Colonic mucosa (tissue), 4 donors: Measurements from ENCODE around the gene RO60. TPM values are rescaled to one million over a fixed set of nuclear protein-coding genes. Genes with fewer than 3 reads are reported as not detected.

Experiments used
- DNase-seq: peaks from one replicate; pipeline ENCODE4 v3.0.0-alpha.2; 2020
- H3K27ac ChIP-seq: fragments of 200-600 bp; one replicate; pipeline ENCODE4 v1.8.0; 2021
- H3K27me3 ChIP-seq: fragments of 200-600 bp; one replicate; pipeline ENCODE4 v1.8.0; 2021
- H3K36me3 ChIP-seq: fragments of 200-600 bp; one replicate; pipeline ENCODE4 v1.8.0; 2021
- H3K4me1 ChIP-seq: fragments of 200-600 bp; one replicate; pipeline ENCODE4 v1.8.0; 2021; ENCODE audit warnings: mild to moderate bottlenecking
- H3K4me3 ChIP-seq: fragments of 200-600 bp; one replicate; pipeline ENCODE4 v1.8.0; 2021
- H3K9ac ChIP-seq, 2 donors: one replicate each; pipeline ENCODE4 v1.7.0; 2013; ENCODE audit warnings: control low read depth in 2 of 2, low read depth in 2 of 2, low read length in 2 of 2
- H3K9me3 ChIP-seq: fragments of 200-600 bp; one replicate; pipeline ENCODE4 v1.8.0; 2021
- CTCF ChIP-seq: fragments of 200-600 bp; IDR thresholded peaks from one replicate; pipeline ENCODE4 v1.8.0; 2022; ENCODE audit warnings: antibody characterized with exemption, mild to moderate bottlenecking
- intact Hi-C: fragments of 100-400 bp; cut with DNase I; formaldehyde crosslinking; loops from one replicate; pipeline ENCODE4 v1.14.1; 2022
- total RNA-seq, 2 donors: library from RNA; stranded (reverse); fragmentation: NEBNext Ultra II Directional in 1 of 2; extraction: Animal tissue kit (Norgen Biotek cat#: 25700) in 1 of 2; gene quantifications; one replicate each; pipeline ENCODE4 v1.2.1, GENCODE V29; 2021
- donor health status: healthy.
- donor health status: DM: no; HTN: no; CAD: no.
- donor health status: DM: no; HTN: no; CAD: no.

Gene RO60
- total RNA-seq, 2 donors from 2014 or later, result 47.6 to 55.9 TPM

GRCh38 chr1:193062698-193063463 is 3.5 kb downstream of the RO60 start:
- no peak for DNase-seq
- Histone ChIP-seq H3K36me3 (no peaks in the 10 kb centered on the region), H3K4me3 (no peak overlapping the region), H3K9me3 (no peaks in the 10 kb centered on the region), H3K27me3 (no peaks in the 10 kb centered on the region), H3K9ac (no peak overlapping the region), H3K4me1 (peaks cover 8% of the 10 kb centered on the region), H3K27ac (no peak overlapping the region)
- intact Hi-C loops, result no loop called here
- no peak for TF ChIP-seq CTCF

- Histone ChIP-seq H3K4me3 (no peak overlapping the region), H3K27me3 (no peaks in the 10 kb centered on the region), H3K4me1 (peaks cover 6% of the 10 kb centered on the region), H3K9me3 (no peaks in the 10 kb centered on the region), H3K27ac (no peak overlapping the region), H3K36me3 (no peaks in the 10 kb centered on the region), H3K9ac (no peak overlapping the region)
- no peak for DNase-seq
- no peak for TF ChIP-seq CTCF
- intact Hi-C loops, result loop anchor here (5.0 kb wide), 1 partner anchor 36 kb away; no protein-coding TSS in a partner anchor
These were observed 6.5 kb downstream of the RO60 start for GRCh38 chr1:193065954-193066353.

GRCh38 chr1:193066606-193067005 is 7.2 kb downstream of the RO60 start:
- Histone ChIP-seq H3K9me3 (no peaks in the 10 kb centered on the region), H3K4me3 (no peak overlapping the region), H3K27me3 (no peaks in the 10 kb centered on the region), H3K9ac (no peak overlapping the region), H3K4me1 (no peaks in the 10 kb centered on the region), H3K36me3 (no peaks in the 10 kb centered on the region), H3K27ac (no peak overlapping the region)
- TF ChIP-seq CTCF, result no peak
- DNase-seq, result no peak
- intact Hi-C loops, result loop anchor here (5.0 kb wide), 1 partner anchor 36 kb away; no protein-coding TSS in a partner anchor

GRCh38 chr1:193068013-193068412 is 8.6 kb downstream of the RO60 start:
- DNase-seq, result no peak

GRCh38 chr1:193069748-193070385 is 10.5 kb downstream of the RO60 start:
- H3K9me3 ChIP-seq, result no peaks in the 10 kb centered on the region

More at GRCh38 chr1:193068013-193068412, 8.6 kb downstream of the RO60 start:
- no peak overlapping the region for H3K9ac ChIP-seq
- intact Hi-C loops, result loop anchor here (5.0 kb wide), 1 partner anchor 34 kb away; no protein-coding TSS in a partner anchor
- TF ChIP-seq CTCF, result no peak
- H3K9me3 ChIP-seq, result no peaks in the 10 kb centered on the region
- H3K4me1 ChIP-seq, result no peaks in the 10 kb centered on the region
- no peaks in the 10 kb centered on the region for H3K36me3 ChIP-seq
- H3K27me3 ChIP-seq, result no peaks in the 10 kb centered on the region
- H3K4me3 ChIP-seq, result no peak overlapping the region
- no peak overlapping the region for H3K27ac ChIP-seq

More at GRCh38 chr1:193069748-193070385, 10.5 kb downstream of the RO60 start:
- Histone ChIP-seq H3K4me1 (no peaks in the 10 kb centered on the region), H3K4me3 (no peak overlapping the region), H3K27me3 (no peaks in the 10 kb centered on the region), H3K9ac (no peak overlapping the region), H3K36me3 (no peaks in the 10 kb centered on the region), H3K27ac (no peak overlapping the region)
- DNase-seq, result no peak
- intact Hi-C loops, result loop anchor here (5.0 kb wide), 1 partner anchor 32 kb away; no protein-coding TSS in a partner anchor
- TF ChIP-seq CTCF, result no peak
